ENCODE results near the gene PACC1.
A peak's percentile ranks its signal among the peaks of the same experiment; 100 is the strongest.

The PACC1 gene

DNA sequence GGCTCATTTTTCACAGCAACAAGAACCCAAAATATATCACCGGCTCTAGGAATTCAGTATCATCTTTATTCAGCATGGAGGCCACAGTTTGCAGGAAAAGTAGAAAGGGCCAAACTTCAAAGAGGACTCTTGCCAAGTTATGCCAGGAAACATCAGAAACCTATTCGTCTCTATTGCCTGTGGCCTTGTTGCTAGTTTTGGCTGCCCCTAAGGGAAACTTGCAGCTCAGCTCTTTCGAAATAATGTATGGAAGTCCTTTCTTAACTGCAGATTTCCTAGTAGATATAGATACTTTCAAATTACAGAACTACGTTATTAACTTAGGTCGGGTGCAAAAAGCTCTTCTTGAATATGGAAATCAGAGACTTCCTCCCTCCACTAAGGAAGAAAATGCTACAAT lies 13.8 kb upstream of the PACC1 start:
- no peaks in the 10 kb centered on the region for H3K4me1 ChIP-seq (ENCODE audit: insufficient read depth, poor library complexity, severe bottlenecking)
- DNase-seq (ENCODE audit: low spot score) (no peak), ATAC-seq (ENCODE audit: low read depth) (no peak)
- no peak overlapping the region for H3K27ac ChIP-seq (ENCODE audit: poor library complexity, severe bottlenecking)
- no peak overlapping the region for H3K4me3 ChIP-seq (ENCODE audit: severe bottlenecking)
- H3K36me3 ChIP-seq (ENCODE audit: low read depth), result no peaks in the 10 kb centered on the region
- no peaks in the 10 kb centered on the region for H3K9me3 ChIP-seq (ENCODE audit: severe bottlenecking)
- H3K27me3 ChIP-seq (ENCODE audit: insufficient read depth, poor library complexity, severe bottlenecking), result no peaks in the 10 kb centered on the region
- TF ChIP-seq, protein P1, sequence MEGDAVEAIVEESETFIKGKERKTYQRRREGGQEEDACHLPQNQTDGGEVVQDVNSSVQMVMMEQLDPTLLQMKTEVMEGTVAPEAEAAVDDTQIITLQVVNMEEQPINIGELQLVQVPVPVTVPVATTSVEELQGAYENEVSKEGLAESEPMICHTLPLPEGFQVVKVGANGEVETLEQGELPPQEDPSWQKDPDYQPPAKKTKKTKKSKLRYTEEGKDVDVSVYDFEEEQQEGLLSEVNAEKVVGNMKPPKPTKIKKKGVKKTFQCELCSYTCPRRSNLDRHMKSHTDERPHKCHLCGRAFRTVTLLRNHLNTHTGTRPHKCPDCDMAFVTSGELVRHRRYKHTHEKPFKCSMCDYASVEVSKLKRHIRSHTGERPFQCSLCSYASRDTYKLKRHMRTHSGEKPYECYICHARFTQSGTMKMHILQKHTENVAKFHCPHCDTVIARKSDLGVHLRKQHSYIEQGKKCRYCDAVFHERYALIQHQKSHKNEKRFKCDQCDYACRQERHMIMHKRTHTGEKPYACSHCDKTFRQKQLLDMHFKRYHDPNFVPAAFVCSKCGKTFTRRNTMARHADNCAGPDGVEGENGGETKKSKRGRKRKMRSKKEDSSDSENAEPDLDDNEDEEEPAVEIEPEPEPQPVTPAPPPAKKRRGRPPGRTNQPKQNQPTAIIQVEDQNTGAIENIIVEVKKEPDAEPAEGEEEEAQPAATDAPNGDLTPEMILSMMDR (IDR thresholded peaks at IDR 0.05; ENCODE audit: poor library complexity, severe bottlenecking), result no peak

DNA sequence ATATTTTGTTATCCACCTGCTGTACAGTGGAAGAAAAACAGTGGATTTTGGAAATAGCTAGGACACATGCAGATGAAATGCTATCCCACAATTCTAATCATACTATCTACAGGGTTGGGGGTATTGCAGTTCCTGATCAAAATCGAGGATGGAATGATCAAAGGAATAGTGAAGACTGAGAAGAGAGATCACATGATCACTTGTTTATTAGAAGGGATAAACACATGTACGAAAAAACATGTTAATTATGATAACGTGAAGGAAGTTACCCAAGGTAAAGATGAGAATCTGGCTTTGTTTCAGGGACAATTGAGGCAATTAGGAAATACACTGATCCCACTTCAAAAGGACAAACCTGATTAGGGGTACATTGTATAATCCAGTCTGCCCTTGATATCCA lies 9.2 kb upstream of the PACC1 start:
- H3K4me1 ChIP-seq (ENCODE audit: insufficient read depth, poor library complexity, severe bottlenecking), result no peaks in the 10 kb centered on the region
- no peak for ATAC-seq (ENCODE audit: low read depth)
- H3K9me3 ChIP-seq (ENCODE audit: severe bottlenecking), result no peaks in the 10 kb centered on the region
- TF ChIP-seq, protein P1 (IDR thresholded peaks at IDR 0.05; ENCODE audit: poor library complexity, severe bottlenecking), result no peak
- no peak for DNase-seq (ENCODE audit: low spot score)
- no peak overlapping the region for H3K27ac ChIP-seq (ENCODE audit: poor library complexity, severe bottlenecking)
- no peak overlapping the region for H3K4me3 ChIP-seq (ENCODE audit: severe bottlenecking)
- H3K27me3 ChIP-seq (ENCODE audit: insufficient read depth, poor library complexity, severe bottlenecking), result no peaks in the 10 kb centered on the region
- H3K36me3 ChIP-seq (ENCODE audit: low read depth), result no peaks in the 10 kb centered on the region

DNA sequence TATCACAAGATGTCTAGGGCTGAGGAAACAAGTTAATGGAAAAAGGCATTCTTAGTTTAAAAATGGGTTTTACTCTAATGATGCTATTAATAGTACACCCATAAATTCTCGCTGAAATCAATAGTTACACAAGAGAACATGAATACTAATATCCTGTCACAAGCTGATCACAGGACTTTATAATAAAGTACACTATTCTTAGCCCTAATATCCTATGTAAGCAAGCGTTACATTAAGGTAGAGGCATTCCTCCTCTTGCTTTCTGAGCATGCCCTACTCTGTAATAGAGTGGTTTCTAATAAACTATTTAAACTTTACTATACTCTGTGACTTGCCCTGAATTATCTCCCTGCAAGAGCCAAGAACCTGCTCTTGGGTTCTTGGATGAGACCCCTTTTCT lies 6.5 kb upstream of the PACC1 start:
- TF ChIP-seq, protein P1 (IDR thresholded peaks at IDR 0.05; ENCODE audit: poor library complexity, severe bottlenecking), result no peak
- H3K4me1 ChIP-seq (ENCODE audit: insufficient read depth, poor library complexity, severe bottlenecking), result no peaks in the 10 kb centered on the region
- no peaks in the 10 kb centered on the region for H3K27me3 ChIP-seq (ENCODE audit: insufficient read depth, poor library complexity, severe bottlenecking)
- H3K9me3 ChIP-seq (ENCODE audit: severe bottlenecking), result no peaks in the 10 kb centered on the region
- DNase-seq (ENCODE audit: low spot score), result no peak
- no peak overlapping the region for H3K4me3 ChIP-seq (ENCODE audit: severe bottlenecking)
- no peaks in the 10 kb centered on the region for H3K36me3 ChIP-seq (ENCODE audit: low read depth)
- no peak for ATAC-seq (ENCODE audit: low read depth)
- no peak overlapping the region for H3K27ac ChIP-seq (ENCODE audit: poor library complexity, severe bottlenecking)

DNA sequence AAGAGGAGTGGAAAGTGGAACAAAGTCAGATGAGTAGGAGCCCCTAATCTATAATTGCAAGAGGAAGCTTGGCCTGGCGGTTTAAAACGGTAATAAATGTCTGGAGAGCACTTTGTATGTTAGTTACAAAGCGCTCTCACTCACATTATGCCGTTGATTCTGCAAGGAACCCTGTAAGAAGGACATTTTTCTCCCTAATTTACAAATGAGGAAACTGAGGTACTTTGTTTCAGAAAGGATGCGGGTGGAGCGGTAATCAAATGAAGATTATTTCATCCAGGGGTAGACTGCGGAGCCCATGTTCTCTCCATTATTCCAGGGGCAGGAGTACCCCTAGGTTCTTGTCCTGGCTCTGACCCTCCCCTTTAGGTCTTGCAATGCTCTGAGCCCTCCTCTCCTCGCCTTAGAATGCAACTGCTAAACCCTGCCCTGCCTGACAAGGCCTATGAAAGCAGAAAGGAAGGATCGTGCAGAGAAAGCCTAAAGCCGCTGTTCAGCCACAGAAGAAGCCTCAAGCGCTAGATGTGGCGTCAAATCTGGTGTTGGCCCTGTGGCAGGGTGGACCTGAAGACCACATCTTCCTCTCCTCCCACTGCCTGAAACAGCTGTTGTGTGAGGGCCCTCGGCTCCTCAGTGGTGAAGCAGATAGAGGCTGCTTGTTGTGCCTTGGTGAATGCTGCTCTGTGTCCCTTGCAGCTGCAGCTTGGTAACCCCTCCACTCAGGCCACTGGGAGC lies 588 bp upstream of the PACC1 start:
- Histone ChIP-seq H3K4me1 (ENCODE audit: insufficient read depth, poor library complexity, severe bottlenecking) (no peaks in the 10 kb centered on the region), H3K27me3 (ENCODE audit: insufficient read depth, poor library complexity, severe bottlenecking) (no peaks in the 10 kb centered on the region), H3K9me3 (ENCODE audit: severe bottlenecking) (no peaks in the 10 kb centered on the region), H3K36me3 (ENCODE audit: low read depth) (no peaks in the 10 kb centered on the region), H3K27ac (ENCODE audit: poor library complexity, severe bottlenecking) (no peak overlapping the region), H3K4me3 (ENCODE audit: severe bottlenecking) (peak overlapping the region; percentile 69)
- no peak for ATAC-seq (ENCODE audit: low read depth)
- no peak for DNase-seq (ENCODE audit: low spot score)
- TF ChIP-seq, protein P1 (IDR thresholded peaks at IDR 0.05; ENCODE audit: poor library complexity, severe bottlenecking), result no peak

DNA sequence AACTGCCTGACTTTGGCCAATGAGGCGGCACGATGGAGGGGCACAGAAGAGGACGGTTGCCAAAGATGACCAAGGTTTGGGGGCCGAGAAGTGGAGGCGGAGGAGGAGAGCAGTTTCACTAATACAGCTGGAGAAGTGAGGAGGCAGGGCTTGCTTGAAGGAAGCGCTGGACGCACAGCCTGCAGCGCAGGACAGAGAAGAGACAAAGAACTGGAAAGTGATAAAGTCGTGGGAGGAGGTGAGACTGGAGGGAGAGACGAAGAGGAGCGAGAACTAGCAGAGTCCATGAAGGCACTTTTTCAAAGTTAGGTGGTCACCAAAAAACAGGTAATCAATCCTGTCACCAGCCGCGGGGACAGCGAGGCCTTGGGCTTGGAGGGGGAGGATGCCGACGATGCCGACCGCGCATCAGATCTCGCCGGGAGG lies 771 bp downstream of the PACC1 start:
- no peaks in the 10 kb centered on the region for H3K4me1 ChIP-seq (ENCODE audit: insufficient read depth, poor library complexity, severe bottlenecking)
- H3K9me3 ChIP-seq (ENCODE audit: severe bottlenecking), result no peaks in the 10 kb centered on the region
- peak overlapping the region; percentile 69 for H3K4me3 ChIP-seq (ENCODE audit: severe bottlenecking)
- DNase-seq (ENCODE audit: low spot score) (no peak), ATAC-seq (ENCODE audit: low read depth) (peak; percentile 37; the same call in 2 of the 3 replicates)
- H3K27me3 ChIP-seq (ENCODE audit: insufficient read depth, poor library complexity, severe bottlenecking), result no peaks in the 10 kb centered on the region
- TF ChIP-seq, protein P1 (IDR thresholded peaks at IDR 0.05; ENCODE audit: poor library complexity, severe bottlenecking), result no peak
- H3K27ac ChIP-seq (ENCODE audit: poor library complexity, severe bottlenecking), result no peak overlapping the region
- H3K36me3 ChIP-seq (ENCODE audit: low read depth), result no peaks in the 10 kb centered on the region
